ENCODE results near the gene CLDN24. TPM values are rescaled to one million over a fixed set of nuclear protein-coding genes. Genes with fewer than 3 reads are reported as not detected.

The CLDN24 gene
- total RNA-seq, 4 donors from 2014 or later, result not detected

GRCh38 chr4:183349673-183350072 is 27.4 kb upstream of the CLDN24 start:
- no peak overlapping the region for H3K27ac ChIP-seq
- DNase-seq, result no peak
- TF ChIP-seq CTCF (IDR thresholded peaks at IDR 0.05 in 4 of 5, conservative IDR thresholded peaks at IDR 0.05 in 1 of 5), result no peak
- TF ChIP-seq POLR2A (IDR thresholded peaks at IDR 0.05), result no peak
- no peak overlapping the region for H3K4me3 ChIP-seq
- intact Hi-C loops (cut with DNase I; ENCODE audit: low total_unique reads), result no loop called here
- H3K9me3 ChIP-seq, result no peaks in the 10 kb centered on the region
- H3K36me3 ChIP-seq, result no peaks in the 10 kb centered on the region
- ATAC-seq, result no peak
- H3K4me1 ChIP-seq, result no peaks in the 10 kb centered on the region
- H3K27me3 ChIP-seq, result no peaks in the 10 kb centered on the region
- in situ Hi-C loops (cut with MboI; ENCODE audit: low sequenced_read_pairs in 4 of 4), result no loop called here

- no peaks in the 10 kb centered on the region for H3K36me3 ChIP-seq
- H3K27me3 ChIP-seq, result no peaks in the 10 kb centered on the region
- TF ChIP-seq POLR2A (IDR thresholded peaks at IDR 0.05) (no peak), CTCF (IDR thresholded peaks at IDR 0.05 in 4 of 5, conservative IDR thresholded peaks at IDR 0.05 in 1 of 5) (no peak)
- no peaks in the 10 kb centered on the region for H3K4me1 ChIP-seq
- H3K27ac ChIP-seq, result no peak overlapping the region
- H3K9me3 ChIP-seq, result no peaks in the 10 kb centered on the region
- in situ Hi-C loops (cut with MboI; ENCODE audit: low sequenced_read_pairs in 4 of 4), result no loop called here
- DNase-seq (no peak), ATAC-seq (no peak)
- intact Hi-C loops (cut with DNase I; ENCODE audit: low total_unique reads), result no loop called here
- H3K4me3 ChIP-seq, result no peak overlapping the region
Measured at GRCh38 chr4:183348706-183349659, 26.8 kb upstream of the CLDN24 start.

GRCh38 chr4:183348136-183348535 is 25.9 kb upstream of the CLDN24 start:
- no peak for DNase-seq
- ATAC-seq, result no peak
- peaks cover 0 to 8% (median 2%) of the 10 kb centered on the region in 3 donors for H3K27me3 ChIP-seq
- no peaks in the 10 kb centered on the region for H3K9me3 ChIP-seq
- in situ Hi-C loops (cut with MboI; ENCODE audit: low sequenced_read_pairs in 4 of 4), result no loop called here
- no peaks in the 10 kb centered on the region for H3K36me3 ChIP-seq
- H3K4me3 ChIP-seq, result no peak overlapping the region
- intact Hi-C loops (cut with DNase I; ENCODE audit: low total_unique reads), result no loop called here
- H3K4me1 ChIP-seq, result no peaks in the 10 kb centered on the region
- H3K27ac ChIP-seq, result no peak overlapping the region
- no peak for TF ChIP-seq POLR2A (IDR thresholded peaks at IDR 0.05)
- no peak for TF ChIP-seq CTCF (IDR thresholded peaks at IDR 0.05 in 4 of 5, conservative IDR thresholded peaks at IDR 0.05 in 1 of 5)

GRCh38 chr4:183347566-183347965 is 25.3 kb upstream of the CLDN24 start:
- TF ChIP-seq POLR2A (IDR thresholded peaks at IDR 0.05) (no peak), CTCF (IDR thresholded peaks at IDR 0.05 in 4 of 5, conservative IDR thresholded peaks at IDR 0.05 in 1 of 5) (no peak)
- no peak overlapping the region for H3K27ac ChIP-seq
- H3K9me3 ChIP-seq, result no peaks in the 10 kb centered on the region
- no peak for ATAC-seq
- H3K27me3 ChIP-seq, result peaks cover 0 to 8% (median 3%) of the 10 kb centered on the region in 3 donors
- in situ Hi-C loops (cut with MboI; ENCODE audit: low sequenced_read_pairs in 4 of 4) (no loop called here), intact Hi-C loops (cut with DNase I; ENCODE audit: low total_unique reads) (no loop called here)
- H3K4me3 ChIP-seq, result no peak overlapping the region
- H3K4me1 ChIP-seq, result no peaks in the 10 kb centered on the region
- no peaks in the 10 kb centered on the region for H3K36me3 ChIP-seq
- no peak for DNase-seq

All from gastrocnemius medialis (tissue), 4 donors.